ENCODE measurements around the gene SUPT5H.

DNA sequence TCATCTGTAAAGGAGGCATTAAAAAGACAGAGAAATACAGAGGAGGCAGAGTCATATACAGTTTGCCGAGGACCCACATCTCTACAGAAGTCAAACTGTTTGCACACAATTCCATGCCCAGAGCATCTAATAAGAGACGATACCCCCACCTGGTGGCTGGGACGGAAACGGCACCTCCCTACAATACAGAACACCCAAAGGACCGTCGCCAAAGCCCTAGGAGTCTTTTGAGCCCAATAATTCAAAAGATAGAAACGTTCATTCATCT is 33.6 kb upstream of the SUPT5H start:
- TF ChIP-seq, protein P1, sequence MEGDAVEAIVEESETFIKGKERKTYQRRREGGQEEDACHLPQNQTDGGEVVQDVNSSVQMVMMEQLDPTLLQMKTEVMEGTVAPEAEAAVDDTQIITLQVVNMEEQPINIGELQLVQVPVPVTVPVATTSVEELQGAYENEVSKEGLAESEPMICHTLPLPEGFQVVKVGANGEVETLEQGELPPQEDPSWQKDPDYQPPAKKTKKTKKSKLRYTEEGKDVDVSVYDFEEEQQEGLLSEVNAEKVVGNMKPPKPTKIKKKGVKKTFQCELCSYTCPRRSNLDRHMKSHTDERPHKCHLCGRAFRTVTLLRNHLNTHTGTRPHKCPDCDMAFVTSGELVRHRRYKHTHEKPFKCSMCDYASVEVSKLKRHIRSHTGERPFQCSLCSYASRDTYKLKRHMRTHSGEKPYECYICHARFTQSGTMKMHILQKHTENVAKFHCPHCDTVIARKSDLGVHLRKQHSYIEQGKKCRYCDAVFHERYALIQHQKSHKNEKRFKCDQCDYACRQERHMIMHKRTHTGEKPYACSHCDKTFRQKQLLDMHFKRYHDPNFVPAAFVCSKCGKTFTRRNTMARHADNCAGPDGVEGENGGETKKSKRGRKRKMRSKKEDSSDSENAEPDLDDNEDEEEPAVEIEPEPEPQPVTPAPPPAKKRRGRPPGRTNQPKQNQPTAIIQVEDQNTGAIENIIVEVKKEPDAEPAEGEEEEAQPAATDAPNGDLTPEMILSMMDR (IDR thresholded peaks at IDR 0.05): peak; percentile 90 to 98 (median 95)
- no peak for TF ChIP-seq POLR2A (IDR thresholded peaks at IDR 0.05)
